Measurements from ENCODE around the gene EIF2S2. TPM values are rescaled to one million over a fixed set of nuclear protein-coding genes. Genes with fewer than 3 reads are reported as not detected.

EIF2S2 gene
- total and polyA plus RNA-seq, 2 experiments from 2014 or later: 124 to 194 TPM

DNA sequence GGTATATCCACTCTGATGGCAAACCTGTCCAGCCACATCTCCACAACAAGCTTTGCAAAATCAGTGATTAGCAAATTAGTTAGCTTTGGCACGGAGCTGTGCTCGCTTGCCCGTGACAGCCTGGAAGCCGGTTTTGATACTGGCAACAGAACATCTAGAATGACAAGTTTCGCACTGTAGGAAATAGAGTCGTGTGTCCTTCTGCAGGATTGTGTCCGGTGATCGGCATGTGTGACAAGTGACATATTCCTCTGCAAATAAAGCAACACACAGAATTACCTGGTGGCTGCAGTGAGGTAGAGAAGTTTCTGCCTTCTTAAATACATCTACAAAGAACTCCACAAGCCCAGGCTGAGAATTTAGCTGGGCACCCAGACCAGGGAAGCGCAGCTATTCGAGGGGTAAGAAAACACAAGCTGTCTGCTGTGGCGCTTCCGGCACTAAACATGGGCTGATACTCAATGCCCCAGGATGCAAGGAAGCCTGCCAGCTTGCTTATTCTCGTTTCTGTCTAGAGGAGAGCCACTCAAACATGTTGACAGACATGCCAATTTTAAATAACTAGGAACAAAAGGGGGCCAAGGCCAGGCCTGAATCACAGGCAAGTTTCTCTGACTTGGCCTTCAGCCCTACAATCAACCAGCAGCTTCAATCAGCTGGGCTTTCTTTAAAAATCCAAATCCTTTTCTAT, 22.2 kb downstream of the EIF2S2 start (continued):
- TF ChIP-seq, protein P1, sequence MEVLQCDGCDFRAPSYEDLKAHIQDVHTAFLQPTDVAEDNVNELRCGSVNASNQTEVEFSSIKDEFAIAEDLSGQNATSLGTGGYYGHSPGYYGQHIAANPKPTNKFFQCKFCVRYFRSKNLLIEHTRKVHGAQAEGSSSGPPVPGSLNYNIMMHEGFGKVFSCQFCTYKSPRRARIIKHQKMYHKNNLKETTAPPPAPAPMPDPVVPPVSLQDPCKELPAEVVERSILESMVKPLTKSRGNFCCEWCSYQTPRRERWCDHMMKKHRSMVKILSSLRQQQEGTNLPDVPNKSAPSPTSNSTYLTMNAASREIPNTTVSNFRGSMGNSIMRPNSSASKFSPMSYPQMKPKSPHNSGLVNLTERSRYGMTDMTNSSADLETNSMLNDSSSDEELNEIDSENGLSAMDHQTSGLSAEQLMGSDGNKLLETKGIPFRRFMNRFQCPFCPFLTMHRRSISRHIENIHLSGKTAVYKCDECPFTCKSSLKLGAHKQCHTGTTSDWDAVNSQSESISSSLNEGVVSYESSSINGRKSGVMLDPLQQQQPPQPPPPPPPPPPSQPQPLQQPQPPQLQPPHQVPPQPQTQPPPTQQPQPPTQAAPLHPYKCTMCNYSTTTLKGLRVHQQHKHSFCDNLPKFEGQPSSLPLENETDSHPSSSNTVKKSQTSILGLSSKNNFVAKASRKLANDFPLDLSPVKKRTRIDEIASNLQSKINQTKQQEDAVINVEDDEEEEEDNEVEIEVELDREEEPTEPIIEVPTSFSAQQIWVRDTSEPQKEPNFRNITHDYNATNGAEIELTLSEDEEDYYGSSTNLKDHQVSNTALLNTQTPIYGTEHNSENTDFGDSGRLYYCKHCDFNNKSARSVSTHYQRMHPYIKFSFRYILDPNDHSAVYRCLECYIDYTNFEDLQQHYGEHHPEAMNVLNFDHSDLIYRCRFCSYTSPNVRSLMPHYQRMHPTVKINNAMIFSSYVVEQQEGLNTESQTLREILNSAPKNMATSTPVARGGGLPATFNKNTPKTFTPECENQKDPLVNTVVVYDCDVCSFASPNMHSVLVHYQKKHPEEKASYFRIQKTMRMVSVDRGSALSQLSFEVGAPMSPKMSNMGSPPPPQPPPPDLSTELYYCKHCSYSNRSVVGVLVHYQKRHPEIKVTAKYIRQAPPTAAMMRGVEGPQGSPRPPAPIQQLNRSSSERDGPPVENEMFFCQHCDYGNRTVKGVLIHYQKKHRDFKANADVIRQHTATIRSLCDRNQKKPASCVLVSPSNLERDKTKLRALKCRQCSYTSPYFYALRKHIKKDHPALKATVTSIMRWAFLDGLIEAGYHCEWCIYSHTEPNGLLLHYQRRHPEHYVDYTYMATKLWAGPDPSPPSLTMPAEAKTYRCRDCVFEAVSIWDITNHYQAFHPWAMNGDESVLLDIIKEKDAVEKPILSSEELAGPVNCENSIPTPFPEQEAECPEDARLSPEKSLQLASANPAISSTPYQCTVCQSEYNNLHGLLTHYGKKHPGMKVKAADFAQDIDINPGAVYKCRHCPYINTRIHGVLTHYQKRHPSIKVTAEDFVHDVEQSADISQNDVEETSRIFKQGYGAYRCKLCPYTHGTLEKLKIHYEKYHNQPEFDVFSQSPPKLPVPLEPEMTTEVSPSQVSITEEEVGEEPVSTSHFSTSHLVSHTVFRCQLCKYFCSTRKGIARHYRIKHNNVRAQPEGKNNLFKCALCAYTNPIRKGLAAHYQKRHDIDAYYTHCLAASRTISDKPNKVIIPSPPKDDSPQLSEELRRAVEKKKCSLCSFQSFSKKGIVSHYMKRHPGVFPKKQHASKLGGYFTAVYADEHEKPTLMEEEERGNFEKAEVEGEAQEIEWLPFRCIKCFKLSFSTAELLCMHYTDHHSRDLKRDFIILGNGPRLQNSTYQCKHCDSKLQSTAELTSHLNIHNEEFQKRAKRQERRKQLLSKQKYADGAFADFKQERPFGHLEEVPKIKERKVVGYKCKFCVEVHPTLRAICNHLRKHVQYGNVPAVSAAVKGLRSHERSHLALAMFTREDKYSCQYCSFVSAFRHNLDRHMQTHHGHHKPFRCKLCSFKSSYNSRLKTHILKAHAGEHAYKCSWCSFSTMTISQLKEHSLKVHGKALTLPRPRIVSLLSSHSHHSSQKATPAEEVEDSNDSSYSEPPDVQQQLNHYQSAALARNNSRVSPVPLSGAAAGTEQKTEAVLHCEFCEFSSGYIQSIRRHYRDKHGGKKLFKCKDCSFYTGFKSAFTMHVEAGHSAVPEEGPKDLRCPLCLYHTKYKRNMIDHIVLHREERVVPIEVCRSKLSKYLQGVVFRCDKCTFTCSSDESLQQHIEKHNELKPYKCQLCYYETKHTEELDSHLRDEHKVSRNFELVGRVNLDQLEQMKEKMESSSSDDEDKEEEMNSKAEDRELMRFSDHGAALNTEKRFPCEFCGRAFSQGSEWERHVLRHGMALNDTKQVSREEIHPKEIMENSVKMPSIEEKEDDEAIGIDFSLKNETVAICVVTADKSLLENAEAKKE (CRISPR knock-in tag; IDR thresholded peaks at IDR 0.05): no peak
- TF ChIP-seq EZH2 (IDR thresholded peaks at IDR 0.05; ENCODE audit: low read depth, unreplicated experiment): no peak
- TF ChIP-seq, protein P2, sequence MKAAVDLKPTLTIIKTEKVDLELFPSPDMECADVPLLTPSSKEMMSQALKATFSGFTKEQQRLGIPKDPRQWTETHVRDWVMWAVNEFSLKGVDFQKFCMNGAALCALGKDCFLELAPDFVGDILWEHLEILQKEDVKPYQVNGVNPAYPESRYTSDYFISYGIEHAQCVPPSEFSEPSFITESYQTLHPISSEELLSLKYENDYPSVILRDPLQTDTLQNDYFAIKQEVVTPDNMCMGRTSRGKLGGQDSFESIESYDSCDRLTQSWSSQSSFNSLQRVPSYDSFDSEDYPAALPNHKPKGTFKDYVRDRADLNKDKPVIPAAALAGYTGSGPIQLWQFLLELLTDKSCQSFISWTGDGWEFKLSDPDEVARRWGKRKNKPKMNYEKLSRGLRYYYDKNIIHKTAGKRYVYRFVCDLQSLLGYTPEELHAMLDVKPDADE (IDR thresholded peaks at IDR 0.05): no peak

DNA sequence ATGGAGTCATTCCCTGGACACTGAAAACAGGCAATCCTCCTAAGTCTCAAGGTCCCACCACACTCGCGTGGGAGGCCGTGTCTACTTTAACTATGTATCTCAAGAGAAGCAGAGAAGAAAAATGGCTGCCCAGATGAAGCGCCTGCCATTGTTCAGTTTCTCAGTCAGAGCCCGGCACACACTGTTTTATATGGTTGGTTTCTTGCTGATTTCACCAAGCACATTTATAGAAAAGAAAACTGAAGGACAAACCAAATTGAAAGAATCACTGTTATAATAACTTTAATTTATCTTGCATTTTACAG, 22.9 kb downstream of the EIF2S2 start:
- ATAC-seq (no peak), DNase-seq (ENCODE audit: low spot score) (no peak)
- peaks cover 71% of the 10 kb centered on the region for H3K36me3 Mint-ChIP-seq (ENCODE audit: low read depth)
- H3K4me3 Mint-ChIP-seq: no peak overlapping the region
- peaks cover 44% of the 10 kb centered on the region for H3K36me3 ChIP-seq (ENCODE audit: insufficient read depth)
- no peaks in the 10 kb centered on the region for H3K9me2 ChIP-seq (ENCODE audit: insufficient read depth)
- peaks cover 36% of the 10 kb centered on the region for H3F3A ChIP-seq (replicated peaks; ENCODE audit: low read depth)
- 0 out of 2 replicates have a peak overlapping the region, but pooled peaks have one; percentile 1 for H3K27ac ChIP-seq (ENCODE audit: low read depth)
- no peaks in the 10 kb centered on the region; the same call in 2 of the 3 replicates for H3K9me3 Mint-ChIP-seq
- H3K27me3 ChIP-seq (ENCODE audit: insufficient read depth): no peaks in the 10 kb centered on the region
- peaks cover 28% of the 10 kb centered on the region for H4K20me1 ChIP-seq (replicated peaks; ENCODE audit: insufficient read depth)
- H2AFZ ChIP-seq: no peak overlapping the region
- H3K4me1 ChIP-seq (ENCODE audit: insufficient read depth): no peaks in the 10 kb centered on the region
- no peaks in the 10 kb centered on the region for H3K79me2 ChIP-seq (replicated peaks; ENCODE audit: insufficient read depth)
- no peak overlapping the region for H3K4me2 ChIP-seq
- no peak overlapping the region for H3K27ac Mint-ChIP-seq
- H3K4me3 ChIP-seq: no peak overlapping the region
- peaks cover 15% of the 10 kb centered on the region for H3K27me3 Mint-ChIP-seq (ENCODE audit: insufficient read depth, low read depth, poor library complexity)
- no peaks in the 10 kb centered on the region for H3K4me1 Mint-ChIP-seq
- no peak for TF ChIP-seq EZH2 (IDR thresholded peaks at IDR 0.05; ENCODE audit: low read depth, unreplicated experiment)
- TF ChIP-seq, protein P3, sequence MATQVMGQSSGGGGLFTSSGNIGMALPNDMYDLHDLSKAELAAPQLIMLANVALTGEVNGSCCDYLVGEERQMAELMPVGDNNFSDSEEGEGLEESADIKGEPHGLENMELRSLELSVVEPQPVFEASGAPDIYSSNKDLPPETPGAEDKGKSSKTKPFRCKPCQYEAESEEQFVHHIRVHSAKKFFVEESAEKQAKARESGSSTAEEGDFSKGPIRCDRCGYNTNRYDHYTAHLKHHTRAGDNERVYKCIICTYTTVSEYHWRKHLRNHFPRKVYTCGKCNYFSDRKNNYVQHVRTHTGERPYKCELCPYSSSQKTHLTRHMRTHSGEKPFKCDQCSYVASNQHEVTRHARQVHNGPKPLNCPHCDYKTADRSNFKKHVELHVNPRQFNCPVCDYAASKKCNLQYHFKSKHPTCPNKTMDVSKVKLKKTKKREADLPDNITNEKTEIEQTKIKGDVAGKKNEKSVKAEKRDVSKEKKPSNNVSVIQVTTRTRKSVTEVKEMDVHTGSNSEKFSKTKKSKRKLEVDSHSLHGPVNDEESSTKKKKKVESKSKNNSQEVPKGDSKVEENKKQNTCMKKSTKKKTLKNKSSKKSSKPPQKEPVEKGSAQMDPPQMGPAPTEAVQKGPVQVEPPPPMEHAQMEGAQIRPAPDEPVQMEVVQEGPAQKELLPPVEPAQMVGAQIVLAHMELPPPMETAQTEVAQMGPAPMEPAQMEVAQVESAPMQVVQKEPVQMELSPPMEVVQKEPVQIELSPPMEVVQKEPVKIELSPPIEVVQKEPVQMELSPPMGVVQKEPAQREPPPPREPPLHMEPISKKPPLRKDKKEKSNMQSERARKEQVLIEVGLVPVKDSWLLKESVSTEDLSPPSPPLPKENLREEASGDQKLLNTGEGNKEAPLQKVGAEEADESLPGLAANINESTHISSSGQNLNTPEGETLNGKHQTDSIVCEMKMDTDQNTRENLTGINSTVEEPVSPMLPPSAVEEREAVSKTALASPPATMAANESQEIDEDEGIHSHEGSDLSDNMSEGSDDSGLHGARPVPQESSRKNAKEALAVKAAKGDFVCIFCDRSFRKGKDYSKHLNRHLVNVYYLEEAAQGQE (IDR thresholded peaks at IDR 0.05; ENCODE audit: unreplicated experiment): no peak
- no peak for TF ChIP-seq NANOG (IDR thresholded peaks at IDR 0.05; ENCODE audit: borderline replicate concordance)
- TF ChIP-seq CREB1 (CRISPR knock-in tag; IDR thresholded peaks at IDR 0.05; ENCODE audit: low read depth): no peak
- TF ChIP-seq, protein P2 (IDR thresholded peaks at IDR 0.05): no peak
- no peak for TF ChIP-seq ZNF331 (CRISPR knock-in tag; IDR thresholded peaks at IDR 0.05; ENCODE audit: low read depth)
- TF ChIP-seq POLR2AphosphoS5 (IDR thresholded peaks at IDR 0.05; ENCODE audit: low read depth): no peak
